Prostate gland (tissue), 2 donors: ENCODE measurements around the gene ABL2. TPM values are rescaled to one million over a fixed set of nuclear protein-coding genes. Genes with fewer than 3 reads are reported as not detected.

ENCODE experiments used
- DNase-seq: peaks from one replicate; pipeline ENCODE4 v3.0.0-alpha.2; 2019; ENCODE audit warnings: low spot score
- H3K27ac ChIP-seq, 2 donors: fragments of 200-600 bp; sonication (generic); 2 replicates each; pipeline ENCODE4 v1.5.1; 2017 to 2019
- H3K27me3 ChIP-seq: fragments of 200-600 bp; sonication (generic); replicated peaks from 2 replicates; pipeline ENCODE4 v1.5.1; 2019; ENCODE audit not compliant: insufficient read depth
- H3K36me3 ChIP-seq, 2 donors: fragments of 200-600 bp; sonication (generic); 1 replicate in 1 of 2; 2 replicates in 1 of 2; pipeline versions ENCODE4 v1.5.1 to v1.8.1; 2017 to 2019
- H3K4me1 ChIP-seq: fragments of 200-600 bp; sonication (generic); replicated peaks from 2 replicates; pipeline ENCODE4 v1.5.1; 2019
- H3K4me3 ChIP-seq, 2 donors: fragments of 200-600 bp; sonication (generic); 2 replicates each; pipeline ENCODE4 v1.5.1; 2017 to 2019
- H3K9me3 ChIP-seq: fragments of 200-600 bp; sonication (generic); 2 replicates; pipeline ENCODE4 v1.5.1; 2017
- POLR2A ChIP-seq: fragments of 450-650 bp; IDR thresholded peaks from one replicate; pipeline ENCODE4 v1.6.1; 2016; ENCODE audit warnings: antibody characterized with exemption, mild to moderate bottlenecking
- POLR2AphosphoS5 ChIP-seq: sonication (generic); formaldehyde crosslinking; IDR thresholded peaks from one replicate; pipeline ENCODE4 v1.6.1; 2017; ENCODE audit warnings: antibody characterized with exemption
- WGBS: methylation state at CpG from one replicate; pipeline ENCODE4 v1.1.5; 2018; 5-methylcytosine and 5-hydroxymethylcytosine counted together
- intact Hi-C: fragments of 100-400 bp; cut with DNase I; formaldehyde crosslinking; loops from one replicate; pipeline ENCODE4 v1.14.2; 2022
- small RNA-seq, 2 donors: library from RNA; depleted of rRNA; stranded (forward); fragments of <200 nt; gene quantifications; one replicate each; pipeline ENCODE3, GENCODE V24; 2016
- total RNA-seq, 2 donors: library from RNA; depleted of rRNA; stranded (reverse); fragments of >200 nt; gene quantifications; one replicate each; pipeline ENCODE4 v1.1.0, GENCODE V29; 2016
- TF ChIP-seq, protein P1 (sequence below), 4 experiments: fragments of 200-600 bp in 2 of 4; fragments of 450-650 bp in 2 of 4; sonication (generic) in 2 of 4; IDR thresholded peaks; 1 replicate in 3 of 4; 2 replicates in 1 of 4; pipeline ENCODE4 v1.5.1; 2016 to 2019; ENCODE audit warnings: antibody characterized with exemption in 4 of 4, mild to moderate bottlenecking in 2 of 4, moderate library complexity in 2 of 4

ABL2 gene
- total RNA-seq, 2 donors from 2014 or later, result 12.1 to 18.4 TPM

DNA sequence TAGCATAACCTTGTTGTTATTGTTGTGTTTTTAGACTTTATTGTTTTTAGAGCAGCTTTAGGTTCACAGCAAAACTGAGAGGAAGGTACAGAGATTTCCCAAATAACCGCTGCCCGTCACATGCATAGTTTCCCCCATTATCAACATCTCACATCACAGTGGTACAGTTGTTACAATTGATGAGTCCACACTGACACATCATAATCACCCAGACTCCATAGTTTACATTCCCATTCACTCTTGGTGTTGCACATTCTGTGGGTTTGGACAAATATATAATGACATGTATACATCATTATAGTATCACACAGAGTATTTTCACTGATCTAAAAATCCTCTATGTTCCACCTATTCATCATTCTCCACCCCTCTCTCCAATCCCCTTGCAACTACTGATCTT is 173.5 kb downstream of the ABL2 start:
- no peak overlapping the region for H3K27ac ChIP-seq
- no peak overlapping the region for H3K4me3 ChIP-seq
- 100% methylated on average over 2 of the region's 2 CpGs for WGBS
- intact Hi-C loops, result no loop called here
- H3K27me3 ChIP-seq, result no peaks in the 10 kb centered on the region
- no peak for TF ChIP-seq POLR2AphosphoS5
- TF ChIP-seq POLR2A, result no peak
- TF ChIP-seq, protein P1, sequence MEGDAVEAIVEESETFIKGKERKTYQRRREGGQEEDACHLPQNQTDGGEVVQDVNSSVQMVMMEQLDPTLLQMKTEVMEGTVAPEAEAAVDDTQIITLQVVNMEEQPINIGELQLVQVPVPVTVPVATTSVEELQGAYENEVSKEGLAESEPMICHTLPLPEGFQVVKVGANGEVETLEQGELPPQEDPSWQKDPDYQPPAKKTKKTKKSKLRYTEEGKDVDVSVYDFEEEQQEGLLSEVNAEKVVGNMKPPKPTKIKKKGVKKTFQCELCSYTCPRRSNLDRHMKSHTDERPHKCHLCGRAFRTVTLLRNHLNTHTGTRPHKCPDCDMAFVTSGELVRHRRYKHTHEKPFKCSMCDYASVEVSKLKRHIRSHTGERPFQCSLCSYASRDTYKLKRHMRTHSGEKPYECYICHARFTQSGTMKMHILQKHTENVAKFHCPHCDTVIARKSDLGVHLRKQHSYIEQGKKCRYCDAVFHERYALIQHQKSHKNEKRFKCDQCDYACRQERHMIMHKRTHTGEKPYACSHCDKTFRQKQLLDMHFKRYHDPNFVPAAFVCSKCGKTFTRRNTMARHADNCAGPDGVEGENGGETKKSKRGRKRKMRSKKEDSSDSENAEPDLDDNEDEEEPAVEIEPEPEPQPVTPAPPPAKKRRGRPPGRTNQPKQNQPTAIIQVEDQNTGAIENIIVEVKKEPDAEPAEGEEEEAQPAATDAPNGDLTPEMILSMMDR (IDR thresholded peaks at IDR 0.05), result no peak
- DNase-seq, result no peak
- H3K9me3 ChIP-seq, result no peaks in the 10 kb centered on the region
- H3K36me3 ChIP-seq, result no peaks in the 10 kb centered on the region
- H3K4me1 ChIP-seq, result no peaks in the 10 kb centered on the region

DNA sequence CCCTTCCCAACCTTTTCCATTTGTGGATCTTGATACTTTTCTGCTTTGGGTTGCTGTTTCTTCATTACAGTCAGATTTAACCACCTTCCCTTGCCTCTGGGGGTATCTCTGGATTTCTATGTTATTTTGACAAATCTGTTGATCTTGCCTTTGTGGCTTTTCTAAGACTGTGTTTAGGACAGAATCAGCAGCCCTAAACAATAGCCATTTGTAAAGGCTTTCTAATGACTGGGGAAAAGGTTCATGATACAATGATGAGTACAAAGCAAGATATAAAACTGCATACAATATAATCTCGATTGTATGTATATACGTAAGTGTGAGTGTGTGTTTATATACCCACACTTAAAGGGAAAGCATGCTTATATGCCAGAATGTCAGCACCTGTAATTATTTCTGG is 176.0 kb downstream of the ABL2 start:
- Histone ChIP-seq H3K9me3 (no peaks in the 10 kb centered on the region), H3K36me3 (no peaks in the 10 kb centered on the region), H3K27ac (no peak overlapping the region), H3K4me1 (no peaks in the 10 kb centered on the region), H3K4me3 (no peak overlapping the region), H3K27me3 (no peaks in the 10 kb centered on the region)
- WGBS, result 89% methylated on average over 2 of the region's 2 CpGs
- TF ChIP-seq POLR2AphosphoS5 (no peak), POLR2A (no peak)
- TF ChIP-seq, protein P1 (IDR thresholded peaks at IDR 0.05), result no peak
- no peak for DNase-seq
- intact Hi-C loops, result no loop called here

DNA sequence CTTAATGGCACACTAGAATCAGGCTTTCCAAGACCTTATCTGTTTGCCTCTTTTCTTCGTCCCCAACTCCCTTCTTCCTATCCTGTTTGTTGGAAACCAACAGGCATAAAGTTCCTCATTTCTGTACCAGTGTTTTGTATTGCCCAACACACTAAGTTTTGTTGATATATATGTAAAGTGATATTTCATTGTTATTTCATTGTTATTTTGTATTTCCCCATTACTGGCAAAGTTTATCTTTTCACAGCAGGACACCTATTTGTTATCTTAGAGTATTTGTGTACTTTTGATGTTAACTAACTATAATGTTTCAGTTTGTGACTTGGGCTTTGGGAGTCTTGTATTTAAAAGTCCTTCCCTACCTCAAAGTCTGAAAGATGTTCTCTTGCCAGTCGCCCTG is 176.7 kb downstream of the ABL2 start:
- 86% methylated on average over 2 of the region's 2 CpGs for WGBS
- no peaks in the 10 kb centered on the region for H3K4me1 ChIP-seq
- TF ChIP-seq, protein P1 (IDR thresholded peaks at IDR 0.05), result no peak
- TF ChIP-seq POLR2AphosphoS5 (no peak), POLR2A (no peak)
- H3K27ac ChIP-seq, result no peak overlapping the region
- H3K27me3 ChIP-seq, result no peaks in the 10 kb centered on the region
- no peaks in the 10 kb centered on the region for H3K9me3 ChIP-seq
- no peaks in the 10 kb centered on the region for H3K36me3 ChIP-seq
- intact Hi-C loops, result no loop called here
- no peak overlapping the region for H3K4me3 ChIP-seq
- no peak for DNase-seq

Small RNA genes within 50 kb of the gene (small RNA-seq; reads per million reads assigned to genes)
- gene AL512326.2 (0 reads per million in 2 donors), gene AL512326.3 (0 reads per million in 2 donors), gene EIF4A1P11 (0 reads per million in 2 donors), gene RF00272 (0 reads per million in 2 donors)

Other genes starting within 250 kb of the ABL2 start
- gene FAM20B, start 203.8 kb downstream of the ABL2 start, total RNA-seq, result 10 to 100 TPM; 20.1 to 21.6 TPM
- 100 to 1,000 TPM in 1 of 2 donors, 10 to 100 TPM in 1; 40.0 to 109 TPM for gene TOR3A, start 147.6 kb downstream of the ABL2 start, total RNA-seq
- gene SOAT1, start 64.1 kb upstream of the ABL2 start, total RNA-seq, result 10 to 100 TPM; 30.9 to 47.2 TPM
- 1 to 10 TPM in 1 of 2 donors, not detected in 1; 7.0 TPM for gene AXDND1, start 136.3 kb upstream of the ABL2 start, total RNA-seq